Ovary (tissue), 1 donor: ENCODE measurements around the gene BNIP2.

Source experiments
- EP300 ChIP-seq: sonication (generic); formaldehyde crosslinking; IDR thresholded peaks from one replicate; pipeline ENCODE4 v1.6.1; 2017; ENCODE audit warnings: antibody characterized with exemption
- POLR2A ChIP-seq: fragments of 450-650 bp; IDR thresholded peaks from one replicate; pipeline ENCODE4 v1.6.1; 2017; ENCODE audit warnings: antibody characterized with exemption, mild to moderate bottlenecking, moderate library complexity

DNA sequence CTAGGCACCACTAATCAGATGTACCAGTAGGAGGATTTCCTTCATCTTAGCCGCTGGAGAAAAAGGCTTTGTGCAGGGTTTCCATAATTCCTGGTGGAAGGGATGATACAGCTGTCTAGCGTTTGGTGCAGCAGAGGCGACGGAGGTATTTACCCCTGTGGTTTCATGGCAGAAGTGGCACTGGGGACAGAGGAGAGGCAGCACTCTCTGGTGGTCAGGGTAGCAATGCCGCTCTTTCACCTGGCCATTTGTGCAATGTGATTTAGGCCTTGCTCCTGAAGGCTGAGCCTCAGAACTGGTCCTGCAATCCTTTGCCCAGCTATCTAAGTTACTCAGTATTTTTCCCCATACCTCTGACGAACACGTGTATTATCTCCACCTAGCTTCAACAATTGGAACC lies 47.1 kb upstream of the BNIP2 start:
- TF ChIP-seq POLR2A, result no peak
- no peak for TF ChIP-seq EP300
